ENCODE measurements around the gene IL12RB2.
A peak's percentile ranks its signal among the peaks of the same experiment; 100 is the strongest.

- TF ChIP-seq CTCF (IDR thresholded peaks at IDR 0.05 in 2 of 3, conservative IDR thresholded peaks at IDR 0.05 in 1 of 3; ENCODE audit: borderline replicate concordance in 1 of 3, insufficient read depth in 1 of 3, low read depth in 2 of 3, low read length in 2 of 3) (peak; percentile 81 to 86 (median 82); a peak in 5 of 6 replicates), RAD21 (IDR thresholded peaks at IDR 0.05; ENCODE audit: low read depth) (peak; percentile 91), SP1 (IDR thresholded peaks at IDR 0.05; ENCODE audit: low read depth) (no peak)
Measured at GRCh38 chr1:67347688-67348472, 40.2 kb downstream of the IL12RB2 start.
